Measurements from ENCODE around the gene SLC10A1.

DNA sequence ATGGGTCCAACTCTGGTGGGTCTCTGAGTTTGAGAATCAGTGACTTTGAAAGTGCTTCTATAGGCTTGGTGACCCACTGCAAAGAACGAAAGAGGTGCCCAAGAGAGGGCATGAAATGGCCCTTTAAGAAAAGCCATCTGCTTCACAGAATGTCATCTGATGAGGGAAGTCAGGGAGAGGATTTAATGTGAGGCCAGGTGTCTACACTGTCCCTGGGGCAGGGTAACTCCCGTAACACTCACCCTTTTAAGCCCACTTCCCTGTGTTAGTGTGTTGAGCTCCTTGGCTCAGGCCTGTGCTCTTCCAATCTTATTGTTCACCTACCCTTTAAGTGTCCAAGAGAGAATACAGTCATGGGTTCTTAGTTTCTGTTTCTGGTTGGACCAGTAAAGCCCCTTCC, 46.5 kb downstream of the SLC10A1 start:
- TF ChIP-seq POLR2A (IDR thresholded peaks at IDR 0.05) = no peak
- TF ChIP-seq, protein P1, sequence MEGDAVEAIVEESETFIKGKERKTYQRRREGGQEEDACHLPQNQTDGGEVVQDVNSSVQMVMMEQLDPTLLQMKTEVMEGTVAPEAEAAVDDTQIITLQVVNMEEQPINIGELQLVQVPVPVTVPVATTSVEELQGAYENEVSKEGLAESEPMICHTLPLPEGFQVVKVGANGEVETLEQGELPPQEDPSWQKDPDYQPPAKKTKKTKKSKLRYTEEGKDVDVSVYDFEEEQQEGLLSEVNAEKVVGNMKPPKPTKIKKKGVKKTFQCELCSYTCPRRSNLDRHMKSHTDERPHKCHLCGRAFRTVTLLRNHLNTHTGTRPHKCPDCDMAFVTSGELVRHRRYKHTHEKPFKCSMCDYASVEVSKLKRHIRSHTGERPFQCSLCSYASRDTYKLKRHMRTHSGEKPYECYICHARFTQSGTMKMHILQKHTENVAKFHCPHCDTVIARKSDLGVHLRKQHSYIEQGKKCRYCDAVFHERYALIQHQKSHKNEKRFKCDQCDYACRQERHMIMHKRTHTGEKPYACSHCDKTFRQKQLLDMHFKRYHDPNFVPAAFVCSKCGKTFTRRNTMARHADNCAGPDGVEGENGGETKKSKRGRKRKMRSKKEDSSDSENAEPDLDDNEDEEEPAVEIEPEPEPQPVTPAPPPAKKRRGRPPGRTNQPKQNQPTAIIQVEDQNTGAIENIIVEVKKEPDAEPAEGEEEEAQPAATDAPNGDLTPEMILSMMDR (IDR thresholded peaks at IDR 0.05) = no peak

All from thyroid gland (tissue), 4 donors.